ENCODE data around the gene PROS1. TPM values are rescaled to one million over a fixed set of nuclear protein-coding genes. Genes with fewer than 3 reads are reported as not detected.
"Not testable (repeated sequence)": the region's sequence is repeated elsewhere in the genome, so short reads cannot be mapped to it uniquely, and the experiment has no call there.

The PROS1 gene
- total RNA-seq, 1 experiment from 2014 or later = 5.8 TPM

GRCh38 chr3:93989241-93989640 lies 15.5 kb upstream of the PROS1 start:
- Histone ChIP-seq H3K4me3 (no peak overlapping the region), H3K4me1 (replicated peaks) (peaks cover 34% of the 10 kb centered on the region), H3K9me3 (replicated peaks) (no peaks in the 10 kb centered on the region), H3K27me3 (replicated peaks) (no peaks in the 10 kb centered on the region), H3K27ac (no peak overlapping the region), H3K36me3 (no peaks in the 10 kb centered on the region)
- DNase-seq (ENCODE audit: low read depth in 1 of 2, low spot score in 2 of 2) = no peak

GRCh38 chr3:93988764-93989163 lies 15.1 kb upstream of the PROS1 start:
- peaks cover 30% of the 10 kb centered on the region for H3K4me1 ChIP-seq (replicated peaks)
- no peaks in the 10 kb centered on the region for H3K27me3 ChIP-seq (replicated peaks)
- H3K9me3 ChIP-seq (replicated peaks) = no peaks in the 10 kb centered on the region
- no peak overlapping the region for H3K27ac ChIP-seq
- H3K4me3 ChIP-seq = no peak overlapping the region
- no peak for DNase-seq (ENCODE audit: low read depth in 1 of 2, low spot score in 2 of 2)
- no peaks in the 10 kb centered on the region for H3K36me3 ChIP-seq

- peak in 1 of 2 experiments; percentile 62 for DNase-seq (ENCODE audit: low read depth in 1 of 2, low spot score in 2 of 2)
- Histone ChIP-seq H3K27me3 (replicated peaks) (no peaks in the 10 kb centered on the region), H3K27ac (no peak overlapping the region), H3K9me3 (replicated peaks) (no peaks in the 10 kb centered on the region), H3K4me1 (replicated peaks) (peaks cover 29% of the 10 kb centered on the region), H3K4me3 (no peak overlapping the region), H3K36me3 (no peaks in the 10 kb centered on the region)
Observed at GRCh38 chr3:93988283-93988682, 14.6 kb upstream of the PROS1 start.

GRCh38 chr3:93984618-93985017 lies 10.9 kb upstream of the PROS1 start:
- Histone ChIP-seq H3K4me3 (no peak overlapping the region), H3K27ac (no peak overlapping the region), H3K36me3 (no peaks in the 10 kb centered on the region), H3K4me1 (replicated peaks) (peaks cover 18% of the 10 kb centered on the region), H3K9me3 (replicated peaks) (no peaks in the 10 kb centered on the region), H3K27me3 (replicated peaks) (no peaks in the 10 kb centered on the region)
- no peak for DNase-seq (ENCODE audit: low read depth in 1 of 2, low spot score in 2 of 2)

- H3K27ac ChIP-seq = no peak overlapping the region
- H3K36me3 ChIP-seq = no peaks in the 10 kb centered on the region
- no peak overlapping the region for H3K4me3 ChIP-seq
- H3K4me1 ChIP-seq (replicated peaks) = peaks cover 8% of the 10 kb centered on the region
- H3K9me3 ChIP-seq (replicated peaks) = no peaks in the 10 kb centered on the region
- no peak for DNase-seq (ENCODE audit: low read depth in 1 of 2, low spot score in 2 of 2)
- H3K27me3 ChIP-seq (replicated peaks) = no peaks in the 10 kb centered on the region
Observed at GRCh38 chr3:93983408-93983807, 9.7 kb upstream of the PROS1 start.

GRCh38 chr3:93981649-93982048 lies 8.0 kb upstream of the PROS1 start:
- H3K27me3 ChIP-seq (replicated peaks) = no peaks in the 10 kb centered on the region
- H3K4me3 ChIP-seq = no peak overlapping the region
- H3K27ac ChIP-seq = no peak overlapping the region
- H3K9me3 ChIP-seq (replicated peaks) = no peaks in the 10 kb centered on the region
- DNase-seq (ENCODE audit: low read depth in 1 of 2, low spot score in 2 of 2) = no peak
- H3K36me3 ChIP-seq = no peaks in the 10 kb centered on the region
- H3K4me1 ChIP-seq (replicated peaks) = peaks cover 3% of the 10 kb centered on the region; the same call in 1 of the 2 replicates

GRCh38 chr3:93979850-93980676 lies 6.4 kb upstream of the PROS1 start, which contains the start of gene ARL13B:
TSS of gene ARL13B (plus strand) at chr3:93980155. CDS start at chr3:93980424, 269 bp downstream.
- Histone ChIP-seq H3K4me1 (replicated peaks) (peaks cover 3% of the 10 kb centered on the region; the same call in 1 of the 2 replicates), H3K27me3 (replicated peaks) (no peaks in the 10 kb centered on the region), H3K4me3 (peak within 1 kb of the TSS; percentile 61), H3K27ac (peak within 1 kb of the TSS; percentile 44), H3K9me3 (replicated peaks) (no peaks in the 10 kb centered on the region), H3K36me3 (no peaks in the 10 kb centered on the region)
- DNase-seq (ENCODE audit: low read depth in 1 of 2, low spot score in 2 of 2) = peak; percentile 94 to 97

GRCh38 chr3:93969997-93970396 lies 3.7 kb downstream of the PROS1 start:
- Histone ChIP-seq H3K36me3 (no peaks in the 10 kb centered on the region), H3K27me3 (replicated peaks) (no peaks in the 10 kb centered on the region), H3K4me3 (no peak overlapping the region), H3K27ac (no peak overlapping the region), H3K4me1 (replicated peaks) (peaks cover 12% of the 10 kb centered on the region), H3K9me3 (replicated peaks) (no peaks in the 10 kb centered on the region)
- no peak for DNase-seq (ENCODE audit: low read depth in 1 of 2, low spot score in 2 of 2)

- no peak for DNase-seq (ENCODE audit: low read depth in 1 of 2, low spot score in 2 of 2)
- Histone ChIP-seq H3K36me3 (no peaks in the 10 kb centered on the region), H3K27ac (no peak overlapping the region), H3K4me3 (no peak overlapping the region), H3K27me3 (replicated peaks) (no peaks in the 10 kb centered on the region), H3K9me3 (replicated peaks) (no peaks in the 10 kb centered on the region), H3K4me1 (replicated peaks) (peaks cover 12% of the 10 kb centered on the region)
Observed at GRCh38 chr3:93969443-93969842, 4.3 kb downstream of the PROS1 start.

GRCh38 chr3:93965106-93965505 lies 8.6 kb downstream of the PROS1 start:
- DNase-seq (ENCODE audit: low read depth in 1 of 2, low spot score in 2 of 2); H3K27me3 ChIP-seq (replicated peaks); H3K4me3 ChIP-seq; H3K27ac ChIP-seq; H3K36me3 ChIP-seq; H3K9me3 ChIP-seq (replicated peaks); H3K4me1 ChIP-seq (replicated peaks): not testable (repeated sequence)

GRCh38 chr3:93962798-93963197 lies 10.9 kb downstream of the PROS1 start:
- no peak overlapping the region for H3K27ac ChIP-seq
- no peaks in the 10 kb centered on the region for H3K9me3 ChIP-seq (replicated peaks)
- H3K4me1 ChIP-seq (replicated peaks) = no peaks in the 10 kb centered on the region
- H3K27me3 ChIP-seq (replicated peaks) = no peaks in the 10 kb centered on the region
- no peaks in the 10 kb centered on the region for H3K36me3 ChIP-seq
- DNase-seq (ENCODE audit: low read depth in 1 of 2, low spot score in 2 of 2) = no peak
- no peak overlapping the region for H3K4me3 ChIP-seq

GRCh38 chr3:93961489-93961888 lies 12.2 kb downstream of the PROS1 start:
- Histone ChIP-seq H3K36me3 (no peaks in the 10 kb centered on the region), H3K4me1 (replicated peaks) (no peaks in the 10 kb centered on the region), H3K27ac (no peak overlapping the region), H3K9me3 (replicated peaks) (no peaks in the 10 kb centered on the region), H3K27me3 (replicated peaks) (no peaks in the 10 kb centered on the region), H3K4me3 (no peak overlapping the region)
- DNase-seq (ENCODE audit: low read depth in 1 of 2, low spot score in 2 of 2) = no peak

- DNase-seq (ENCODE audit: low read depth in 1 of 2, low spot score in 2 of 2) = no peak
- no peaks in the 10 kb centered on the region for H3K36me3 ChIP-seq
- no peaks in the 10 kb centered on the region for H3K9me3 ChIP-seq (replicated peaks)
- no peaks in the 10 kb centered on the region for H3K27me3 ChIP-seq (replicated peaks)
- H3K4me1 ChIP-seq (replicated peaks) = no peaks in the 10 kb centered on the region
- no peak overlapping the region for H3K27ac ChIP-seq
- H3K4me3 ChIP-seq = no peak overlapping the region
Observed at GRCh38 chr3:93961026-93961425, 12.7 kb downstream of the PROS1 start.

- H3K9me3 ChIP-seq (replicated peaks); H3K4me3 ChIP-seq; H3K36me3 ChIP-seq; H3K4me1 ChIP-seq (replicated peaks); H3K27me3 ChIP-seq (replicated peaks); H3K27ac ChIP-seq; DNase-seq (ENCODE audit: low read depth in 1 of 2, low spot score in 2 of 2): not testable (repeated sequence)
Observed at GRCh38 chr3:93949958-93950357, 23.7 kb downstream of the PROS1 start.

- not testable (repeated sequence) for H3K4me3 ChIP-seq; H3K27ac ChIP-seq; H3K4me1 ChIP-seq (replicated peaks); H3K9me3 ChIP-seq (replicated peaks); H3K27me3 ChIP-seq (replicated peaks); DNase-seq (ENCODE audit: low read depth in 1 of 2, low spot score in 2 of 2); H3K36me3 ChIP-seq
Observed at GRCh38 chr3:93937485-93937884, 36.2 kb downstream of the PROS1 start.

Measured in SJSA1 (cell line).